ENCODE data around the gene NADSYN1. TPM values are rescaled to one million over a fixed set of nuclear protein-coding genes. Genes with fewer than 3 reads are reported as not detected.

NADSYN1 gene
- total and polyA plus RNA-seq, 4 donors = 26.1 to 64.0 (median 47.5) TPM

DNA sequence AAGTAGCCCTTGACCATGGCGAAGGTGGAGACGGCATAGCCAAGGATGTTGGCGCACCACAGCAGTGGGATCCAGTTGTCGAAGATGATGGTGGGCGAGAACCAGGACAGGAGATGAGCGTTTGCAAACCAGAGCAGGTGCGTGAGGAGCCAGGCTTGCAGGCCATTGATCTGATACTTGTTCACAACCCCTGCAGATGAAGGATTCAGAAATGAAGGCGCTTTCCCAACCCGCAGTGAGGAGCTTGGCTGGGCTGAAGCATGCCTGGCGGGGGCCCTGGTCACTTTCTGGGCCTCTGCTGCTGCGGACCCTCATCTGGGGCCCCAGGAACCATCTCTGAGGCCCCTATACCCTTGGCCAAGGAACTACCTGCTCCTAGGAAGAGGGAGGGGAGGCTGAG lies 11.8 kb upstream of the NADSYN1 start:
- Histone ChIP-seq H3K27me3 (ENCODE audit: control insufficient read depth, insufficient read depth, low read length) (no peaks in the 10 kb centered on the region), H3K27ac (ENCODE audit: low read depth, low read length) (no peak overlapping the region), H3K4me3 (ENCODE audit: low read depth, low read length) (no peak overlapping the region), H3K9me3 (ENCODE audit: control insufficient read depth, insufficient read depth, low read length) (no peaks in the 10 kb centered on the region), H3K4me1 (ENCODE audit: control insufficient read depth, insufficient read depth, low read length) (peaks cover 7% of the 10 kb centered on the region), H3K36me3 (ENCODE audit: control insufficient read depth, insufficient read depth, low read length) (peaks cover 86% of the 10 kb centered on the region)
- WGBS (ENCODE audit: insufficient coverage) = 100% methylated on average over 9 of the region's 11 CpGs
- no peak for DNase-seq (ENCODE audit: low read depth in 4 of 6, low spot score in 6 of 6)

DNA sequence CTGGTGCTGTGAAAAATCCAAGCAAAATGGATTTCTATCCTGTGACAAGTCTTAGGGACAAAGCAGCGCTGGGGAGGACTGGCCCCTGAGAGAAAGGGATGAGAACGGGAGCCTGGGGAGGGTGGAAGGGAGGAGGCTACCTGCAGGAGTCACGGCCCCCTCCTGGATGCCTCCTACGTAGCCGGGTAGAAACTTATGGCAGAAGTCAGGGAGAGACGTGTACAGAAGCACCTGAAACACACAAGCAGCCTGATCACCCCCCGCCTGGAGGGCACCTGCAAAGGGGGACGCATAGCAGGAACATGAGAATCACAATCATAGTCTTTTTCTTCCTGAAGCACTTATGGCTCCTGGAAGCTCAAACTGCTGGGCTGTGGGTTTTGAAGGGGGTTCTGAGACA lies 10.9 kb upstream of the NADSYN1 start:
- Histone ChIP-seq H3K36me3 (ENCODE audit: control insufficient read depth, insufficient read depth, low read length) (peaks cover 79% of the 10 kb centered on the region), H3K4me1 (ENCODE audit: control insufficient read depth, insufficient read depth, low read length) (peaks cover 7% of the 10 kb centered on the region), H3K4me3 (ENCODE audit: low read depth, low read length) (no peak overlapping the region), H3K27ac (ENCODE audit: low read depth, low read length) (no peak overlapping the region), H3K9me3 (ENCODE audit: control insufficient read depth, insufficient read depth, low read length) (no peaks in the 10 kb centered on the region), H3K27me3 (ENCODE audit: control insufficient read depth, insufficient read depth, low read length) (no peaks in the 10 kb centered on the region)
- no peak for DNase-seq (ENCODE audit: low read depth in 4 of 6, low spot score in 6 of 6)
- WGBS (ENCODE audit: insufficient coverage) = 100% methylated on average over 3 of the region's 8 CpGs

DNA sequence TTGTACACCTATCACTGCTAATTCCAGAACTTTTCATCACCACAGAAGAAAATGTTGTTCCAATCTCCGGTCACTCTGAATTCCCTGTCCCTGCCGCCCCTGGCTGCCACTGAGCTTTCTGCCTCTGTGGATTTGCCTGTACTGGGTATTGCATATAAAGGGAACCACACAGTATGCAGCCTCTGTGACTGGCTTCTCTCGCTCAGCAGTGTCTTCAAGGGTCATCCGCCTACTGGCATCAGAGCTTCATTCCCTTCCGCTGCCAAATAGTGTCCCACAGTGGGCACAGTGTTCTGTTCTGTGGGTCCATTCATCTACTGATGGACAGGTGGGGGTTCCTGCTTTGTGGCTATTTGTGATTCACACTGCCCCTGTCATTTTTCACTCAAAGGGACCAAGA lies 10.1 kb upstream of the NADSYN1 start:
- Histone ChIP-seq H3K4me3 (ENCODE audit: low read depth, low read length) (no peak overlapping the region), H3K36me3 (ENCODE audit: control insufficient read depth, insufficient read depth, low read length) (peaks cover 72% of the 10 kb centered on the region), H3K4me1 (ENCODE audit: control insufficient read depth, insufficient read depth, low read length) (peaks cover 13% of the 10 kb centered on the region), H3K9me3 (ENCODE audit: control insufficient read depth, insufficient read depth, low read length) (no peaks in the 10 kb centered on the region), H3K27me3 (ENCODE audit: control insufficient read depth, insufficient read depth, low read length) (no peaks in the 10 kb centered on the region), H3K27ac (ENCODE audit: low read depth, low read length) (no peak overlapping the region)
- WGBS (ENCODE audit: insufficient coverage) = 87% methylated on average over 4 of the region's 5 CpGs
- DNase-seq (ENCODE audit: low read depth in 4 of 6, low spot score in 6 of 6) = peak in 1 of 6 donors; percentile 29

DNA sequence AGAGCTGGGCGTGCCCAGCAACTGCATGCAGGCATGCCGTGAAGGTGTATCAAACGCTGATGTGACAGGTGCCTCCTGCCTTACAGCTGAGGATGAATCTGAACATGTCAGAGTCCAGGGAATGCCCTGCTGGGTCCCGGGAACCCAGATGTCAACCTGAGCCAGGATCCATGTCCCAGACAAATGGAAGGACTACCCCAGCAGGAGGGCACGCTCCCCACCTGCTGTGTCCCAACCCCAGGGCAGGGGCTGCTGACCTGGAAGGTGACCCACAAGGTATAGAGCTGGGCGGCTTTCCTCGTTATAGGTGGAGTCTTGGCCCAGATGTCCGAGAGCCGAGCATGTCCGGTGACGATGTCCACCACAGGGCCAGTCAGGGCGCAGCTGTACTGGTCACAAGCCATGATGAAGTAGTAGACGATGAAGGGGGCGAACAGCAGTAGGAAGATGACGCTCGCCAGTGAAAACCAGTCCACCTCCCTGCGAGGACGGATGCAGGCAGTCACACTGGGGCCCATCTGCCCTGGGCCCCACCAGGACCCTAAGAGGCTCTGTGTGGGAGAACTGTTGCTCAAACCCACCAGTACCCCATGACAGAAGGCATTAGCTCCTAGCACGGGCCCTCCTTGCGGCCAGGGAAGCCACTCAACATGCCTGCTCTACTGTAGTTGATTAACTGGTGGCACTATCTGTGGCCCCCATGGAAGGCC lies 9.1 kb upstream of the NADSYN1 start:
- Histone ChIP-seq H3K27ac (ENCODE audit: low read depth, low read length) (no peak overlapping the region), H3K36me3 (ENCODE audit: control insufficient read depth, insufficient read depth, low read length) (peaks cover 62% of the 10 kb centered on the region), H3K4me3 (ENCODE audit: low read depth, low read length) (no peak overlapping the region), H3K9me3 (ENCODE audit: control insufficient read depth, insufficient read depth, low read length) (no peaks in the 10 kb centered on the region), H3K4me1 (ENCODE audit: control insufficient read depth, insufficient read depth, low read length) (peaks cover 18% of the 10 kb centered on the region), H3K27me3 (ENCODE audit: control insufficient read depth, insufficient read depth, low read length) (no peaks in the 10 kb centered on the region)
- WGBS (ENCODE audit: insufficient coverage) = 92% methylated on average over 20 of the region's 20 CpGs
- no peak for DNase-seq (ENCODE audit: low read depth in 4 of 6, low spot score in 6 of 6)

DNA sequence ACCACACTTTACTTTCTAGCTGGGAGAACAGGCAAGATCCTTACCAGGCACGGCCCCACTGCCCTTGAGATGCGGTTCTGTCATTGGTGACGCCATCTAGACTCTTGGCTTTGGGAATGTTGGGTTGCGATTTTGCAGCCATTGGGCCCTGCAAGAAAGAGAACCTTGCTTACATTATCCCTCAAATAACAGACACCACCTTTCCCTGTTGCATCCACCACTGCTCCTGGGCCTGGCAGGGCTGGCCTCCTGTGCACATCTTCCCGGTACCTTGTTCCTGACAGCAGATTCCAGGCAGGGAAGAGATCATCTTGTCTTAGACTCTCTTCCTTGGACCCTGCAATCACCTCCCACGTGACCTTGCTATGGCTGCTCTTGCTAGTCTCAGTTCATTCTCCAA lies 8.2 kb upstream of the NADSYN1 start:
- Histone ChIP-seq H3K27ac (ENCODE audit: low read depth, low read length) (no peak overlapping the region), H3K9me3 (ENCODE audit: control insufficient read depth, insufficient read depth, low read length) (no peaks in the 10 kb centered on the region), H3K36me3 (ENCODE audit: control insufficient read depth, insufficient read depth, low read length) (peaks cover 52% of the 10 kb centered on the region), H3K4me1 (ENCODE audit: control insufficient read depth, insufficient read depth, low read length) (peaks cover 26% of the 10 kb centered on the region), H3K4me3 (ENCODE audit: low read depth, low read length) (no peak overlapping the region), H3K27me3 (ENCODE audit: control insufficient read depth, insufficient read depth, low read length) (no peaks in the 10 kb centered on the region)
- no peak for DNase-seq (ENCODE audit: low read depth in 4 of 6, low spot score in 6 of 6)
- WGBS (ENCODE audit: insufficient coverage) = 98% methylated on average over 4 of the region's 6 CpGs

DNA sequence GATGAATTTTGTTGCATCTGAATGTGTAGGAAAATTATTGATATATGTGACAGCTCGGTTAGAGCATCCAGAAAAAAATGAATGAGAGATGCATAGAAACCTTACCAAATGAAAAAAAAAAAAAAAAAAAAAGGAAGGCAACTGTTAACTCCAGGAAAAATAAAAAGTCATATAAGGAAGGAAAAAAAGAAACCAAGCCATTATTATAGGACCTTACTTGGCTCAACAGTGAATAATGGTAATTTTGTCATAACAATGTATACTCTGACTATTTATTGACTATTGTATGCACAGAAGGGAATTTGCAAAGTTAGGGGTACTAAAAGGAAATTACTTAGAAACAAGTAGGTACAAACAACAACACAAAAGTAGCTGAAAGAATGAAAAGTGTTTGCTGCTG lies 6.9 kb upstream of the NADSYN1 start:
- Histone ChIP-seq H3K27ac (ENCODE audit: low read depth, low read length) (no peak overlapping the region), H3K27me3 (ENCODE audit: control insufficient read depth, insufficient read depth, low read length) (no peaks in the 10 kb centered on the region), H3K9me3 (ENCODE audit: control insufficient read depth, insufficient read depth, low read length) (no peaks in the 10 kb centered on the region), H3K4me3 (ENCODE audit: low read depth, low read length) (no peak overlapping the region), H3K4me1 (ENCODE audit: control insufficient read depth, insufficient read depth, low read length) (peaks cover 26% of the 10 kb centered on the region), H3K36me3 (ENCODE audit: control insufficient read depth, insufficient read depth, low read length) (peaks cover 39% of the 10 kb centered on the region)
- no CpG with 5 or more reads among the region's 1 CpG for WGBS (ENCODE audit: insufficient coverage)
- no peak for DNase-seq (ENCODE audit: low read depth in 4 of 6, low spot score in 6 of 6)

DNA sequence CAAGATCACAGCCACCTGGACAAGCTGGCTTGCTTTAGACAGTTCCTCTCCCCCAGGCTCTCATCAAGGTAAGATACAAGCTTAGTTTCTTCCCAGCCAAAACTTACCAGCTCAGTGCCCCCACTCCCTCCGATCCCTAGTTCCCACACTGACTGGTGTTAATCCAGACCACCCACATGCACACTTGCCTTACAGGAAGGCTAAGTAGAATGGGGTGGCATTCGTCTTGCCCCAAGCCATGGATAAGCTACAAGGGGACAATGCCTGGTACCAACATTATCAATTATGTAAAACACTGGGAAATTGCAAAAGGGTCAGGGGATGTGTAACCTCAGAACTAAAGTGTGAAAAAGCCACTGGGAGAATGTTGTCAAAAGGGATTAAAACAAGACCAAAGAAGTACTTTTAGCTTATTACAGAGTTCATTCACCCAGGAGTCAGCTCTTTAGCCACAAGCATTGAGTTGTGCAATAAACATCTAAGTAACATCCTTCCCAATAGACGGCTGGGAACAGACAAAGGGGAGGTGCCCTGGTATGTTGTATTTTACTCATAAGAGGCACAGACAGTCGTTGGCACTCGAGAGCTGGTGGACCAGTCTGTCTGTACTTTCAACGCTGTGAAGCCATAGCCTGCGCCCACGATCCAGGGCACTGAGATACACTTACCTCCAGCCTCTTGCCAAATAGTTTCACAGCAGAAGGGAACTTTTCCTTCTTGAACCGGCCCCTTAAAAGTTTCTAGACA lies 5.9 kb upstream of the NADSYN1 start:
- peak in 1 of 6 donors; percentile 18 for DNase-seq (ENCODE audit: low read depth in 4 of 6, low spot score in 6 of 6)
- Histone ChIP-seq H3K9me3 (ENCODE audit: control insufficient read depth, insufficient read depth, low read length) (no peaks in the 10 kb centered on the region), H3K4me1 (ENCODE audit: control insufficient read depth, insufficient read depth, low read length) (peaks cover 32% of the 10 kb centered on the region), H3K36me3 (ENCODE audit: control insufficient read depth, insufficient read depth, low read length) (peaks cover 29% of the 10 kb centered on the region), H3K4me3 (ENCODE audit: low read depth, low read length) (peak overlapping the region; percentile 94), H3K27ac (ENCODE audit: low read depth, low read length) (peak overlapping the region; percentile 71), H3K27me3 (ENCODE audit: control insufficient read depth, insufficient read depth, low read length) (no peaks in the 10 kb centered on the region)
- WGBS (ENCODE audit: insufficient coverage) = 35% methylated on average over 6 of the region's 9 CpGs

DNA sequence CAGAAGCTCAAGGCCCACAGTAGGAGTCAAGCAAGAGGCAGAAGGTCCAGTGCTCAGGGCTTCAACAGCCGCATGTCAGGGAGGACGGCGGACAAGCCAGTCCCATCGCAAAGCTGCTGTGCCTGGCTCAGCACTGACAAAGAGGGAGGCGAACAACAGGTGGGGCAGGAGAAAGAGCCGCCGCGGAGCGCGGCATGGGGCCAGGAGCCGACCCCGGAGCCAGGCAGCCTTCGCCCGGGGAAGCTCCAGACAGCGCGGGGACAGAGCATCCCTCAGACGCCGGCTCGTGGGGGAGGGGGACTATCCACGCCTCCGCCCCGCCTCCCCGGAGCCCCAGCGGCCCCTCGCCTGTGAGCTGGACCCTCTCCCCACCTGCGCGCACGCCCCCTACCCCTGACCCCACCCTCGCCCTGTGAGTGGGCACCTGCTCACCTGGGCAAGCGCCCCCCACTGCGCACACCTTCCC lies 5.2 kb upstream of the NADSYN1 start:
- Histone ChIP-seq H3K4me3 (ENCODE audit: low read depth, low read length) (peak overlapping the region; percentile 94), H3K27me3 (ENCODE audit: control insufficient read depth, insufficient read depth, low read length) (no peaks in the 10 kb centered on the region), H3K9me3 (ENCODE audit: control insufficient read depth, insufficient read depth, low read length) (no peaks in the 10 kb centered on the region), H3K27ac (ENCODE audit: low read depth, low read length) (peak overlapping the region; percentile 71), H3K36me3 (ENCODE audit: control insufficient read depth, insufficient read depth, low read length) (peaks cover 23% of the 10 kb centered on the region), H3K4me1 (ENCODE audit: control insufficient read depth, insufficient read depth, low read length) (peaks cover 35% of the 10 kb centered on the region)
- under 1% methylated on average over 25 of the region's 31 CpGs for WGBS (ENCODE audit: insufficient coverage)
- peak in 2 of 6 donors; percentile 66 for DNase-seq (ENCODE audit: low read depth in 4 of 6, low spot score in 6 of 6)

DNA sequence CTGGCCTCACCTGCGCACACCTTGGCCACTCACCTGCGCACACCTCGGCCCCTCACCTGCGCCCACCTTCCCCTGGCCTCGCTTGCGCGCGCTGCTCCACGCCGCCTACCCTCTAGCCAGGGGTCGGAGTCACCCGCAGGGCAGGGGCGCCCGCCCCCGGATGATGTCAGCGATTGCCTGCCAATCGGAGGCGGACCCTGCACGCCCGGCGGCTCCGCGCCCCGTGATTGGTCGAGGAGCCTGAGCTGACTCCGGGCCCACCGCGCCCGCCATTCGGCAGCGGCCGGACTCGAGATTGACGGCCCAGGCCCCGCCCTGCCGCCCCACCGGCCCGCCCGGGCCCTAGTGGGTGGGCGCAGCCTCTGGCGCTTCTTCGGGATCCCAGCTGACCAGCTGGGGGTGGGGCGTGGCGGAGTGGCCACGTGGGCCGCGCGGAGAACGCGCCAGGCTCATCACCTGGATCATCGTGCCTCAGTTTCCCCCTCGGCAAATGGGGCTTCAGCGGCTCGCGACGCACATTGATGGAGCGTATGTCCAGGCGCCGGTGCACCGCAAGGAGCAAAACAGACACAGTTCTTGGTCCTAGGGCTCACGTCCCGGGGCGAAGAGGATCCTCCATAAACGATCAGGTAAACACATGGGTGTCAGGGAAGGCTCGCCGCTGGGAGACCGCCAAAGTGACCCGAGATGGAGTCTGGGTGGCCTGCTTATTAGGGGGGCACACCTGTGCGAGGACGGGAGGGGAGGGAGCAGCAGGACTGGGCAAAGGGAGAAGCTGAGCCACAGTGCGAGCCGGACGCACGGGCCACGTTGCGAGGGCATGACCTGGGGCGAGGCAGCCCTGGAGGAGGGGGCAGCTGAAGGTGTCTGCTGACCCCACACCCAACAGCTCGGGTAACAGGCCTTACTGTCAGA lies 4.5 kb upstream of the NADSYN1 start, which contains the start of gene DHCR7:
TSS of gene DHCR7 (minus strand) at position 137 of the 915 bp plus-strand sequence. CDS start 3,441 bp downstream, outside the sequence.
- Histone ChIP-seq H3K27ac (ENCODE audit: low read depth, low read length) (peak within 1 kb of the TSS; percentile 71), H3K36me3 (ENCODE audit: control insufficient read depth, insufficient read depth, low read length) (peaks cover 16% of the 10 kb centered on the region), H3K4me3 (ENCODE audit: low read depth, low read length) (peak within 1 kb of the TSS; percentile 94), H3K9me3 (ENCODE audit: control insufficient read depth, insufficient read depth, low read length) (no peaks in the 10 kb centered on the region), H3K27me3 (ENCODE audit: control insufficient read depth, insufficient read depth, low read length) (no peaks in the 10 kb centered on the region), H3K4me1 (ENCODE audit: control insufficient read depth, insufficient read depth, low read length) (peaks cover 36% of the 10 kb centered on the region)
- peak; percentile 83 to 98 (median 91) for DNase-seq (ENCODE audit: low read depth in 4 of 6, low spot score in 6 of 6)
- under 1% methylated on average over 78 of the region's 78 CpGs for WGBS (ENCODE audit: insufficient coverage)

Data from spinal cord (tissue), 10 donors.